ENCODE data around the gene CFAP74. TPM values are rescaled to one million over a fixed set of nuclear protein-coding genes. Genes with fewer than 3 reads are reported as not detected.

CFAP74 gene
- total and polyA plus RNA-seq, 9 donors: 0.05 to 8.0 (median 0.58) TPM; not detected in 1

GRCh38 chr1:2027961-2028583, 24.5 kb upstream of the CFAP74 start:
- TF ChIP-seq EP300 (IDR thresholded peaks at IDR 0.05) (no peak), POLR2A (IDR thresholded peaks at IDR 0.05) (no peak), CTCF (IDR thresholded peaks at IDR 0.05) (no peak)
- DNase-seq: no peak
- no peaks in the 10 kb centered on the region for H3K36me3 ChIP-seq
- H3K9me3 ChIP-seq: no peaks in the 10 kb centered on the region
- 85 to 90% (median 86%) methylated on average over 46 of the region's 46 CpGs for WGBS, 3 donors
- intact Hi-C loops (cut with DNase I): loop anchor here in 3 of 4 donors (5.0 to 10.0 kb wide), 3 partner anchors 56 to 81 kb away; no protein-coding TSS in a partner anchor
- H3K27ac ChIP-seq: no peak overlapping the region
- peaks cover 4% of the 10 kb centered on the region for H3K4me1 ChIP-seq (ENCODE audit: insufficient read depth)
- H3K27me3 ChIP-seq: no peaks in the 10 kb centered on the region
- H3K4me3 ChIP-seq: no peak overlapping the region

GRCh38 chr1:2025491-2025981, 21.9 kb upstream of the CFAP74 start:
- peaks cover 4% of the 10 kb centered on the region for H3K4me1 ChIP-seq (ENCODE audit: insufficient read depth)
- DNase-seq: peak; percentile 54 to 83 (median 59)
- H3K36me3 ChIP-seq: no peaks in the 10 kb centered on the region
- TF ChIP-seq CTCF (IDR thresholded peaks at IDR 0.05) (no peak), EP300 (IDR thresholded peaks at IDR 0.05) (no peak), POLR2A (IDR thresholded peaks at IDR 0.05) (no peak)
- no peak overlapping the region for H3K4me3 ChIP-seq
- no peak overlapping the region for H3K27ac ChIP-seq
- WGBS, 3 donors: 1 to 25% (median 3%) methylated on average over 26 to 39 of the region's 39 CpGs
- H3K9me3 ChIP-seq: no peaks in the 10 kb centered on the region
- intact Hi-C loops (cut with DNase I): loop anchor here in 3 of 4 donors (5.0 to 10.0 kb wide), 3 partner anchors 53 to 78 kb away; no protein-coding TSS in a partner anchor
- H3K27me3 ChIP-seq: no peaks in the 10 kb centered on the region

- H3K27me3 ChIP-seq: no peaks in the 10 kb centered on the region
- no peaks in the 10 kb centered on the region for H3K9me3 ChIP-seq
- H3K27ac ChIP-seq: no peak overlapping the region
- intact Hi-C loops (cut with DNase I): loop anchor here in 3 of 4 donors (5.0 to 10.0 kb wide), 3 partner anchors 53 to 78 kb away; no protein-coding TSS in a partner anchor
- H3K4me3 ChIP-seq: no peak overlapping the region
- TF ChIP-seq POLR2A (IDR thresholded peaks at IDR 0.05) (no peak), CTCF (IDR thresholded peaks at IDR 0.05) (no peak), EP300 (IDR thresholded peaks at IDR 0.05) (no peak)
- no peak for DNase-seq
- no peaks in the 10 kb centered on the region for H3K36me3 ChIP-seq
- H3K4me1 ChIP-seq (ENCODE audit: insufficient read depth): peaks cover 4% of the 10 kb centered on the region
- 76 to 86% (median 79%) methylated on average over 16 to 18 of the region's 18 CpGs for WGBS, 3 donors
Measured at GRCh38 chr1:2024887-2025286, 21.3 kb upstream of the CFAP74 start.

- DNase-seq: no peak
- Histone ChIP-seq H3K4me1 (ENCODE audit: insufficient read depth) (peaks cover 6% of the 10 kb centered on the region), H3K27me3 (peaks cover 3% of the 10 kb centered on the region), H3K9me3 (no peaks in the 10 kb centered on the region), H3K4me3 (no peak overlapping the region), H3K27ac (no peak overlapping the region), H3K36me3 (no peaks in the 10 kb centered on the region)
- intact Hi-C loops (cut with DNase I): loop anchor here in 1 of 4 donors (10.0 kb wide), 1 partner anchor 60 kb away; no protein-coding TSS in a partner anchor
- 84 to 86% (median 85%) methylated on average over 10 of the region's 10 CpGs for WGBS, 3 donors
- TF ChIP-seq POLR2A (IDR thresholded peaks at IDR 0.05) (no peak), CTCF (IDR thresholded peaks at IDR 0.05) (no peak), EP300 (IDR thresholded peaks at IDR 0.05) (no peak)
Measured at GRCh38 chr1:2024451-2024850, 20.9 kb upstream of the CFAP74 start.
